HG03469 (cell line): ENCODE results near the gene STXBP4.
"Not testable (repeated sequence)": the region's sequence is repeated elsewhere in the genome, so short reads cannot be mapped to it uniquely, and the experiment has no call there.

Experiments
- ATAC-seq: cut with Tn5 transposase; IDR thresholded peaks from one replicate; pipeline ENCODE4 v1.9.1; 2021; ENCODE audit warnings: mild to moderate bottlenecking, moderate library complexity, moderate number of reproducible peaks; ENCODE audit not compliant: unreplicated experiment

Gene STXBP4

GRCh38 chr17:55038291-55038690 is 69.7 kb downstream of the STXBP4 start:
- ATAC-seq: no peak

DNA sequence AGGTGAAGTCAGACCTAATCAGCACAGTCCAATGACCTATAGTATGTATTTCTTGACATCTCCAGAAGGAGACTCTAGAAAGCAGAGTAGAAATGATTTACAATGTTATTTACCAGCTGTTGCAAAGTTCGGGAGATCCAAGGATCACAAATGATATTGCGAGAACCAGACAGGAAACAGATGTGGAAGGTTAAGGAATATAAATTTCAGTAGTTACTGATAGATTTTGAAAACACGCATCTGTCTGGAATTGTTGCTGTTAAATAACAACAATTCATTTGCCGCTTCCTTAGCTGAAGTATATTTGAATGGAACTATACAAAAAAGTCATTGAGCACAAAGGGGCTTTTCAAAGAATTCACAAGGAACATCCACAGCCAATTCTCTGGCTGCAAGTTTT is 72.0 kb downstream of the STXBP4 start:
- no peak for ATAC-seq

DNA sequence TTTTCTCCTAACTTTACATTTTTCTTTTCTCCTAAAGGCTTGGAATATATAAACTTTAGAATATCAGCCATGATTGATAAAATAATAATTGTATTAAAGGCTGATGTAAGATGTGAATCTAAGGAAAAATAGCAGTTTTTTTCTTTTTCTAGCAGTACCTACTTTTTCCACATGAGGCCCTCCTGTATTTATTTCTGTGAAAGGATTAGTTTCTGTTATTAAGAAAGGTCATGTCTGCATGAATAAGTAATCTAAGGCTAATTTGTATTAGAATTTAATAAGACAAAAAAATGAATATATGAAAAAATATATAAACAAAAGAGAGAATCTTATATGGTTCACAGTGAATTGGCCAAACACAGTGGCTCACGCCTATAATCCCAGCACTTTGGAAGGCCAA is 85.3 kb downstream of the STXBP4 start:
- ATAC-seq: no peak

DNA sequence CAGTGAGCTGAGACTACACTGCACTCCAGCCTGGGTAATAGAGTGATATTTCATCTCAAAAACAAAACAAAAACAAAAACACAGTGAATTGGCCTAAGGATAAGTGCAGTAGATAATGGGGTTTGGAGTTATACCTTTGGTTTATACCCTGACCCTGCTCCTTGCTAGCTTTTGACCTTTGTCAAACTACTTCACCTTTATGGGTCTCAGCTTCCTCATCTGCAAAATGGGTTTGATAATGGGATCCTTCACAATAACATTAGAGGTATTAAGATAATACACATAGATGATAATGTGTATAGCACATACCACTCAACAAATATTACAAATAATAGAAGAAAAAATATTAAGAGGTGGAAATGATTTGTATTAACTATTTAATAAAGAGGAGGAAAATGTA is 85.9 kb downstream of the STXBP4 start:
- ATAC-seq: no peak

DNA sequence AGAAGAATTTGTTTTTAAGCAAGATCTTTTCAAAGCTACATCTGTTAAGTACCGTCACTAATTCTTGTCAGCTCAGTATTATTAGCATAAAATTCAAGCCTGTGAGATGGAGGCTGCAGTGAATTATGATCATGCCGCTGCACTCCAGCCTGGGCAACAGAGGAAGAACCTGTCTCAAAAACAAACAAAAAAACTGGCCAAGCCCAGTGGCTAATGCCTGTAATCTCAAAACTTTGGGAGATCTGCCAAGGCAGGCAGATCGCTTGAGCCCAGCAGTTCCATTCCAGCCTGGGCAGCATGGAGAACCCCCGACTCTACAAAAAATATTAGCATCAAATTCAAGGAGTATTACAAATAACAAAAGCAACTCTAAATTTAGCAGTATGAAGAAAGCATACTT is 88.0 kb downstream of the STXBP4 start:
- no peak for ATAC-seq

GRCh38 chr17:55057184-55057583 is 88.6 kb downstream of the STXBP4 start:
- no peak for ATAC-seq

- ATAC-seq: no peak
Measured at GRCh38 chr17:55059724-55060123, 91.2 kb downstream of the STXBP4 start.

GRCh38 chr17:55062921-55063320 is 94.4 kb downstream of the STXBP4 start:
- ATAC-seq: no peak

GRCh38 chr17:55063885-55064874 is 95.6 kb downstream of the STXBP4 start:
- ATAC-seq: no peak

- no peak for ATAC-seq
Measured at GRCh38 chr17:55067697-55068439, 99.3 kb downstream of the STXBP4 start.

GRCh38 chr17:55068862-55069811 is 100.6 kb downstream of the STXBP4 start:
- no peak for ATAC-seq

- no peak for ATAC-seq
Measured at GRCh38 chr17:55069983-55070529, 101.5 kb downstream of the STXBP4 start.

GRCh38 chr17:55072898-55073297 is 104.3 kb downstream of the STXBP4 start:
- no peak for ATAC-seq

DNA sequence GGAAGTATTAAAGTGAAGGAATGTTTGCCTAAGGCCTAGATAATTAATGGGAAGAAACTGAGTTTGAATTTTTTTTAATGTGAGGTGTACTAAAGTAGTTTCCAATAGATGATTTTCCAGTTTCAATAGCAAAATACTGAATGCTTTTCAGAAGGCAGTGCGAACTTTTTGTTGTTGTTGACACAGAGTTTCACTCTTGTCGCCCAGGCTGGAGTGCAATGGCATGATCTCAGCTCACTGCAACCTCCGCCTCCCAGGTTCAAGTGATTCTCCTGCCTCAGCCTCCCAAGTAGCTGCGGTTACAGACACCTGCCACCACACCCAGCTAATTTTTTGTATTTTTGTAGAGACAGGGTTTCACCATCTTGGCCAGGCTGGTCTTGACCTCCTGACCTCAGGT is 104.9 kb downstream of the STXBP4 start:
- not testable (repeated sequence) for ATAC-seq

GRCh38 chr17:55081559-55081958 is 113.0 kb downstream of the STXBP4 start:
- no peak for ATAC-seq

GRCh38 chr17:55086635-55087058 is 118.1 kb downstream of the STXBP4 start:
- no peak for ATAC-seq

GRCh38 chr17:55089256-55089655 is 120.7 kb downstream of the STXBP4 start:
- ATAC-seq: no peak

- ATAC-seq: peak; percentile 96
Measured at GRCh38 chr17:55090079-55090492, 121.5 kb downstream of the STXBP4 start.

GRCh38 chr17:55093353-55093752 is 124.8 kb downstream of the STXBP4 start:
- ATAC-seq: no peak

DNA sequence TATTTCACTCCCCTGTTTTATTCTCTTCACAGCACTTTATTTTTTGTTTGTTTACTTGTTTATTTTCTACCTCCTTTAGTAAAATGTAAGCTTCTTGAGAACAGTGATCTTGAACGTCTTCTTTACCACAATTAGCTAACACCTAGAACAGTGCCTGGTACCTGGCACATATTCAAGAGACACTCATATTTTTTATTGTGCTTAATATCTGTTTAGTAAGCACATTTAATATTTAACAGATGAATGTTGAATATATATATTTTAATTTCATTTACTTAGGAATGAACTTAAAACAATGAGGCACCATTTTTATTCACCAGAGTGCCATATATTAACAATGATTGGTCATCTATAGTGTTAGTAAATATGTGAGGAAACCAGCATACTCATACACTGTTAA is 130.2 kb downstream of the STXBP4 start:
- ATAC-seq: no peak
